ENCODE results near the gene NRIP2.

GRCh38 chr12:2803635-2804392, 31.0 kb downstream of the NRIP2 start:
- TF ChIP-seq CTCF (IDR thresholded peaks at IDR 0.05) (no peak), POLR2A (IDR thresholded peaks at IDR 0.05) (no peak)

Measured in Peyer's patch (tissue), 4 donors.